Measurements from ENCODE around the gene HRH3. TPM values are rescaled to one million over a fixed set of nuclear protein-coding genes. Genes with fewer than 3 reads are reported as not detected.

HRH3 gene
- polyA plus RNA-seq, 3 donors, result not detected

- Histone ChIP-seq H3K9me3 (replicated peaks in 1 of 2; ENCODE audit: control insufficient read depth in 1 of 2, insufficient read depth in 1 of 2, low read length in 2 of 2) (no peaks in the 10 kb centered on the region), H4K20me1 (ENCODE audit: insufficient read depth, low read length) (peaks cover 100% of the 10 kb centered on the region), H3K4me1 (ENCODE audit: control insufficient read depth in 1 of 2, insufficient read depth in 2 of 2, low read length in 2 of 2) (no peaks in the 10 kb centered on the region), H3K9ac (ENCODE audit: insufficient read depth, low read length, poor library complexity, severe bottlenecking) (no peak overlapping the region), H3K4me2 (replicated peaks; ENCODE audit: extremely low read depth, low read length, poor library complexity, severe bottlenecking) (no peak overlapping the region), H3K27ac (ENCODE audit: low read depth in 1 of 2, low read length in 2 of 2) (no peak overlapping the region), H3K4me3 (replicated peaks in 1 of 3; ENCODE audit: low read depth in 2 of 3, low read length in 3 of 3) (no peak overlapping the region), H3K36me3 (replicated peaks in 1 of 2; ENCODE audit: control insufficient read depth in 1 of 2, insufficient read depth in 2 of 2, low read length in 2 of 2) (peaks cover 8 to 31% of the 10 kb centered on the region in 2 donors), H2AFZ (ENCODE audit: insufficient read depth, low read depth, low read length, poor library complexity, severe bottlenecking) (no peak overlapping the region), H3K27me3 (ENCODE audit: control insufficient read depth in 2 of 2, insufficient read depth in 2 of 2, low read length in 2 of 2) (no peaks in the 10 kb centered on the region), H3K79me2 (ENCODE audit: insufficient read depth, low read length) (peaks cover 88% of the 10 kb centered on the region)
- intact Hi-C loops (cut with micrococcal nuclease), result no loop called here
- peaks cover 0 to 2% (median 1%) of the 10 kb centered on the region in 3 donors for H3K27me3 Mint-ChIP-seq (ENCODE audit: low read depth in 3 of 3)
- no peaks in the 10 kb centered on the region for H3K9me3 Mint-ChIP-seq
- no peak for DNase-seq
- H3K4me3 Mint-ChIP-seq, result no peak overlapping the region
- peaks cover 22 to 31% of the 10 kb centered on the region in 2 donors for H3K36me3 Mint-ChIP-seq
- peaks cover 13% of the 10 kb centered on the region for H3K4me1 Mint-ChIP-seq
- TF ChIP-seq CTCF (IDR thresholded peaks at IDR 0.05), result no peak
- WGBS (ENCODE audit: insufficient coverage), result 100% methylated on average over 2 of the region's 6 CpGs
- H3K27ac Mint-ChIP-seq, result peak overlapping the region in 2 of 7 donors; percentile 63 to 72
Measured at GRCh38 chr20:62248890-62249560, 28.9 kb upstream of the HRH3 start.

GRCh38 chr20:62246872-62247652 lies 27.0 kb upstream of the HRH3 start:
- WGBS (ENCODE audit: insufficient coverage), result 93% methylated on average over 20 of the region's 22 CpGs
- Histone ChIP-seq H3K9me3 (replicated peaks in 1 of 2; ENCODE audit: control insufficient read depth in 1 of 2, insufficient read depth in 1 of 2, low read length in 2 of 2) (no peaks in the 10 kb centered on the region), H3K4me1 (ENCODE audit: control insufficient read depth in 1 of 2, insufficient read depth in 2 of 2, low read length in 2 of 2) (no peaks in the 10 kb centered on the region), H3K27me3 (ENCODE audit: control insufficient read depth in 2 of 2, insufficient read depth in 2 of 2, low read length in 2 of 2) (no peaks in the 10 kb centered on the region), H3K4me3 (replicated peaks in 1 of 3; ENCODE audit: low read depth in 2 of 3, low read length in 3 of 3) (no peak overlapping the region), H3K36me3 (replicated peaks in 1 of 2; ENCODE audit: control insufficient read depth in 1 of 2, insufficient read depth in 2 of 2, low read length in 2 of 2) (peaks cover 16 to 33% of the 10 kb centered on the region in 2 donors), H2AFZ (ENCODE audit: insufficient read depth, low read depth, low read length, poor library complexity, severe bottlenecking) (no peak overlapping the region), H3K79me2 (ENCODE audit: insufficient read depth, low read length) (peaks cover 90% of the 10 kb centered on the region), H3K27ac (ENCODE audit: low read depth in 1 of 2, low read length in 2 of 2) (no peak overlapping the region), H4K20me1 (ENCODE audit: insufficient read depth, low read length) (peaks cover 100% of the 10 kb centered on the region), H3K4me2 (replicated peaks; ENCODE audit: extremely low read depth, low read length, poor library complexity, severe bottlenecking) (no peak overlapping the region), H3K9ac (ENCODE audit: insufficient read depth, low read length, poor library complexity, severe bottlenecking) (no peak overlapping the region)
- TF ChIP-seq CTCF (IDR thresholded peaks at IDR 0.05), result no peak
- Mint-ChIP-seq H3K27me3 (ENCODE audit: low read depth in 3 of 3) (peaks cover 0 to 4% (median 2%) of the 10 kb centered on the region in 3 donors), H3K4me1 (peaks cover 15% of the 10 kb centered on the region), H3K9me3 (no peaks in the 10 kb centered on the region), H3K27ac (peak overlapping the region in 1 of 7 donors; percentile 40), H3K36me3 (peaks cover 23 to 34% of the 10 kb centered on the region in 2 donors), H3K4me3 (no peak overlapping the region)
- DNase-seq, result no peak
- intact Hi-C loops (cut with micrococcal nuclease), result no loop called here

All from CD14-positive monocyte (primary cell).